Endometrial microvascular endothelial cells (primary cell): ENCODE data around the gene PLA2G2D. TPM values are rescaled to one million over a fixed set of nuclear protein-coding genes. Genes with fewer than 3 reads are reported as not detected.

Experiments
- in situ Hi-C: cut with HindIII; loops from 2 replicates; pipeline ENCODE4 v1.10.0; 2017; ENCODE audit warnings: low sequenced_read_pairs, low pct_unique_long_range_greater_than_20kb; ENCODE audit errors: inconsistent ontology term
- total RNA-seq: library from RNA; depleted of rRNA; stranded (reverse); fragments of >200 nt; gene quantifications from one replicate; pipeline ENCODE4 v1.2.3, GENCODE V29; 2015; ENCODE audit errors: inconsistent ontology term

Gene PLA2G2D
- total RNA-seq, 1 donor from 2014 or later: not detected

- in situ Hi-C loops: no loop called here
These were observed 44.0 kb downstream of the PLA2G2D start for GRCh38 chr1:20075345-20075744.

DNA sequence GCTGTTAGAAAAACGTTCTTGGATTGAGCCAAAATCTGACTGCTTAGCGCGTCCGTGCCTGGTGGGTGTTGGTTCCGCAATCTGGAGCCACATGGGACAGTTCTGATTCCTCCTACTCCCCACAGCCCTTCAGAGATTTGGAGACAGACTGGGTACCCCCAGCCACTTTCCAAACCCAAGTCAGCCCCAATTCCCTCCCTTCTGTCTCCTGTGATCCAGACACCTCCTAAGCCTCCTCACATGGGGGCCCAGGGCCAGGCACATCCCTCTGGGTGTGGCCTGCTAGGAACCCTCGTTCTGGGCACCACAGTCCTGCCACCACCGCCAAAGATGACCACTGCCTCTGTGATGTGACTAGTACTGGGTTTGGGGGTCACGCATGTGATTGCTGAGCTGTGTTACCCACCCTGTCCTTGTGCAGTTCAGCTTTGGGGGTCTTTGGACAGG lies 44.6 kb downstream of the PLA2G2D start:
- in situ Hi-C loops: no loop called here

- in situ Hi-C loops: no loop called here
These were observed 45.1 kb downstream of the PLA2G2D start for GRCh38 chr1:20074055-20074724.

GRCh38 chr1:20073256-20073655 lies 46.1 kb downstream of the PLA2G2D start:
- in situ Hi-C loops: no loop called here

DNA sequence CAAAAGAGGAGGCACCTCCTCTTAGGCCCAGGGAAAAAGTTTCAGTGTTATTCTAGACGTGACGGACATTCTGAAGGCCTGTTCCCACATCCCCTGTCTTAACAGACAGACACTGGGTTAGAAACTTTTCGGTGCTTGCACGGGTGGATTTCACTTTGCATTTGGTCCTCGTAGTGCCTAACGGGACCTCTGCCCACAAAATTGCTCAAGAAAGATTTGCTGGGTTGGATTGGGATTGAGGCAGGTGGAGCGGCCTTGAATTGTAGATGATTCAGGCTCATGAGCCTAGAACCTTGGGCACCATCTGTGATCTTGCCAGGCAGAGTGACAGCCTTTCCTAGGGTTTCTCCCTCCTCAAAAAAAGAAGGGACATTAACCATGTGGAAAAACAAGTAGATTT lies 46.6 kb downstream of the PLA2G2D start:
- in situ Hi-C loops: no loop called here

DNA sequence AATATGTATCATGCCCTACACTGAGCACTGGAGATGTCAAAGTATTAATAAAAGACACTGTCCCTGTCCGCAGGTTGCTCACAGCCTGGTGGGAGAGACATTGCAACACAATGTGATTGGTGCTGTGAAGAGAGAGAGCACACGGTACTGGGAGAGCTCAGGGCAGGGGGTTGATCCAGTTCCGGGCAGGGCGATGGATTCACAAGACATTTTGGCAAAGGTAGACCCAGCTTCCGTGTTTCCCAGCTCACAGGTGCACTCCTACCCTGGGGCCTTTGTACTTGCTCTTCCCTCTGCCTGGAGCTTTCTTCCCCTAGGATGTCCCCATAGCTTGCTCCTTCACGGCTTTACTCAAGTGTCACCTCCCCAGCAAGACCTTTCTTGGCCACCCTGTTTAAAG lies 47.9 kb downstream of the PLA2G2D start:
- in situ Hi-C loops: no loop called here

DNA sequence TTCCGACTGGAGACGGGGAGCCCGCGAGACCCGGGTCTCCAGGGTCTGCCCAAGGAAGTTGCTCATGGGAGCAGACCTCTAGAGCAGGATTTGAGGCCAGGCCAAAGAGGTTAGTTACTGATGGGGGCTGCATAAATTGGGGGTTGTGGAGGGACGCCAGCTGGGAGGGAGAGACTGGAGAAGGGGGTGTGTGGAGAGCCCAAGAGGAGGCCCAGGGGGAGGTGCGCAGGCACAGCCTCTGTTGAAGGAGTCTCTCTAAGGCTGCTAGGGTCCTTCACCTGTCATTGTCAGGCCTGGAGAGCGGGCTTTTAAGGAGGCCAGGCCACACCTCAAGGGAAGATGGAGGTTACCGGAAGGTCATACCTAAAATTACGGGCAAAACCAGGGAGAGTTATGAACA lies 49.0 kb downstream of the PLA2G2D start:
- in situ Hi-C loops: no loop called here

- in situ Hi-C loops: no loop called here
These were observed 49.5 kb downstream of the PLA2G2D start, which contains the start of gene PLA2G5 for GRCh38 chr1:20069874-20070273. Gene PLA2G5 (plus strand): TSS chr1:20070194. CDS start chr1:20084831, 14,637 bp downstream.

DNA sequence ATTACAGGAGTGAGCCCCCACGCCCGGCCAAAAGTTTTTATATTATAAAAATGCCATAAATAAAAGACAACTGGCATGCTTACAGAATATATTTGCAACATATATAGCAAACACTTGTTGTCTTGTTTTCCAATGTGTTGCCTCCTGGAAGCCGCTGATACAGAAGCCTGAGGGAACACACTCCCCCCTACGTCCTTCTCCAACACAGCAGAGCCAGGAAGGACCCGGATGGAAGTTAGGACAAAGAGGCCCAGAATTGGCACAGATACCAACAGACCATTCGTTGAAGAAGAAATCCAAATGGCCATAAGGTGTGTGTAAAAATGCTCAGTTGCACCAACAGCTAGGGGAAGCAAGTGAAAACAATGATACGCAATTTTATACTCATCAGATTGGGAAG lies 50.6 kb downstream of the PLA2G2D start:
- in situ Hi-C loops: no loop called here

DNA sequence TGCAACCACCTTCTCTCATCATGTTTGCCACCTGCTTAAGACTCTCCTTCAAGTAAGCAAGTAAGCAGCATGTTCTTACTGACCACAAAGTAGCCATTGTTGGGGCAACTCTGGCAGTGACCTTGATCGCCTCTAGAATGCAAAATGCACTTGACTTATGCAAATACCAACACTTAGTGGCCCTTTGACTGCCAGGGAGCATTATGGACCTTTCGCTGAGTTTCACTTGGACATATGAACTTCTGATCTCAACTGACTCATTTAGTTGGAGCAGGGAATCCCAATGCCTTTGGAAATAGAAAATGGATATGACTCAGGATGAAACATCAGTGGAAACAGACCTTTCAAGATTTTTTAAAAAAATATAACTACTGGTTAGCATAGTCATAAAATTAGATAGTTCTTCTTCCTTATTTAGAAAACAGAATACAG lies 55.5 kb downstream of the PLA2G2D start:
- in situ Hi-C loops: no loop called here

Other genes starting within 250 kb of the PLA2G2D start
- gene OTUD3, start 237.1 kb downstream of the PLA2G2D start, total RNA-seq: 4.4 TPM
- not detected for gene PLA2G2E, start 195.9 kb downstream of the PLA2G2D start, total RNA-seq
- not detected for gene PLA2G2A, start 139.9 kb downstream of the PLA2G2D start, total RNA-seq
- 6.8 TPM for gene PLA2G5, start 49.3 kb downstream of the PLA2G2D start, total RNA-seq
- not detected for gene PLA2G2F, start 19.8 kb upstream of the PLA2G2D start, total RNA-seq
- not detected for gene UBXN10, start 66.6 kb upstream of the PLA2G2D start, total RNA-seq
- gene PLA2G2C, start 67.0 kb upstream of the PLA2G2D start, total RNA-seq: not detected
- gene VWA5B1, start 171.3 kb upstream of the PLA2G2D start, total RNA-seq: not detected